Osteocyte (in vitro differentiated cells): ENCODE data around the gene C10orf90. TPM values are rescaled to one million over a fixed set of nuclear protein-coding genes. Genes with fewer than 3 reads are reported as not detected.

Experiments used
- DNase-seq: peaks from one replicate; pipeline ENCODE4 v3.0.0; 2021; ENCODE audit warnings: mixed read lengths; ENCODE audit not compliant: unreplicated experiment; ENCODE audit errors: extremely low spot score
- H3K27ac Mint-ChIP-seq: one replicate; pipeline ENCODE4 v1.8.0; 2021; ENCODE audit warnings: mild to moderate bottlenecking, mixed read lengths; ENCODE audit not compliant: unreplicated experiment
- H3K27me3 Mint-ChIP-seq: one replicate; pipeline ENCODE4 v1.8.0; 2021; ENCODE audit warnings: mixed read lengths; ENCODE audit not compliant: unreplicated experiment
- H3K36me3 Mint-ChIP-seq: one replicate; pipeline ENCODE4 v1.8.0; 2021; ENCODE audit warnings: mixed read lengths; ENCODE audit not compliant: unreplicated experiment
- H3K4me1 Mint-ChIP-seq: one replicate; pipeline ENCODE4 v1.8.0; 2021; ENCODE audit warnings: mixed read lengths; ENCODE audit not compliant: unreplicated experiment
- H3K4me3 Mint-ChIP-seq: one replicate; pipeline ENCODE4 v1.8.0; 2021; ENCODE audit warnings: mild to moderate bottlenecking, moderate library complexity, mixed read lengths; ENCODE audit not compliant: unreplicated experiment
- H3K9me3 Mint-ChIP-seq: one replicate; pipeline ENCODE4 v1.8.0; 2021; ENCODE audit warnings: mixed read lengths; ENCODE audit not compliant: unreplicated experiment
- CTCF ChIP-seq: fragments of 200-600 bp; sonication (generic); IDR thresholded peaks from 2 replicates; pipeline ENCODE4 v1.5.0; 2021; ENCODE audit warnings: antibody characterized with exemption, mild to moderate bottlenecking, moderate library complexity
- total RNA-seq: library from RNA; stranded (reverse); gene quantifications from 2 replicates; pipeline ENCODE4 v1.2.1, GENCODE V29; 2021

Gene C10orf90
- total RNA-seq, 1 donor from 2014 or later = not detected

- Mint-ChIP-seq H3K4me3 (no peak overlapping the region), H3K36me3 (no peaks in the 10 kb centered on the region), H3K9me3 (no peaks in the 10 kb centered on the region), H3K27me3 (no peaks in the 10 kb centered on the region), H3K4me1 (peaks cover 8% of the 10 kb centered on the region), H3K27ac (no peak overlapping the region)
- no peak for TF ChIP-seq CTCF
- DNase-seq = no peak
Measured at GRCh38 chr10:126500866-126501265, 169.6 kb downstream of the C10orf90 start.

- no peaks in the 10 kb centered on the region for H3K27me3 Mint-ChIP-seq
- H3K27ac Mint-ChIP-seq = no peak overlapping the region
- DNase-seq = no peak
- H3K4me1 Mint-ChIP-seq = peaks cover 8% of the 10 kb centered on the region
- no peaks in the 10 kb centered on the region for H3K36me3 Mint-ChIP-seq
- H3K9me3 Mint-ChIP-seq = no peaks in the 10 kb centered on the region
- no peak overlapping the region for H3K4me3 Mint-ChIP-seq
- TF ChIP-seq CTCF = no peak
Measured at GRCh38 chr10:126500185-126500584, 170.3 kb downstream of the C10orf90 start.

GRCh38 chr10:126499744-126500143, 170.7 kb downstream of the C10orf90 start:
- H3K36me3 Mint-ChIP-seq = no peaks in the 10 kb centered on the region
- DNase-seq = no peak
- H3K9me3 Mint-ChIP-seq = no peaks in the 10 kb centered on the region
- TF ChIP-seq CTCF = no peak
- peaks cover 8% of the 10 kb centered on the region for H3K4me1 Mint-ChIP-seq
- no peak overlapping the region for H3K4me3 Mint-ChIP-seq
- no peak overlapping the region for H3K27ac Mint-ChIP-seq
- H3K27me3 Mint-ChIP-seq = no peaks in the 10 kb centered on the region

GRCh38 chr10:126497672-126498071, 172.8 kb downstream of the C10orf90 start:
- Mint-ChIP-seq H3K4me1 (peaks cover 8% of the 10 kb centered on the region), H3K27ac (no peak overlapping the region), H3K9me3 (no peaks in the 10 kb centered on the region), H3K4me3 (no peak overlapping the region), H3K36me3 (no peaks in the 10 kb centered on the region), H3K27me3 (no peaks in the 10 kb centered on the region)
- no peak for DNase-seq
- no peak for TF ChIP-seq CTCF

- no peak for TF ChIP-seq CTCF
- H3K36me3 Mint-ChIP-seq = no peaks in the 10 kb centered on the region
- no peaks in the 10 kb centered on the region for H3K27me3 Mint-ChIP-seq
- H3K27ac Mint-ChIP-seq = no peak overlapping the region
- H3K4me1 Mint-ChIP-seq = peaks cover 8% of the 10 kb centered on the region
- H3K9me3 Mint-ChIP-seq = no peaks in the 10 kb centered on the region
- no peak overlapping the region for H3K4me3 Mint-ChIP-seq
- DNase-seq = no peak
Measured at GRCh38 chr10:126496771-126497545, 173.5 kb downstream of the C10orf90 start.
